ENCODE measurements around the gene SLC30A7.

SLC30A7 gene

GRCh38 chr1:100989306-100990077 is 93.6 kb downstream of the SLC30A7 start:
- DNase-seq (ENCODE audit: low spot score), result no peak
- H3K4me3 ChIP-seq (ENCODE audit: low read length in 2 of 2), result no peak overlapping the region
- H3K79me1 ChIP-seq (ENCODE audit: low read depth, low read length), result no peaks in the 10 kb centered on the region
- no peak overlapping the region for H3K18ac ChIP-seq (ENCODE audit: low read length)
- H3K9me3 ChIP-seq (replicated peaks in 1 of 2; ENCODE audit: control insufficient read depth in 2 of 2, insufficient read depth in 1 of 2, low read depth in 1 of 2, low read length in 2 of 2), result no peaks in the 10 kb centered on the region
- H3K36me3 ChIP-seq (replicated peaks in 1 of 2; ENCODE audit: control insufficient read depth in 2 of 2, insufficient read depth in 2 of 2, low read length in 2 of 2), result peaks cover 7 to 62% of the 10 kb centered on the region in 2 donors
- H2AFZ ChIP-seq (ENCODE audit: low read length), result no peak overlapping the region
- no peak overlapping the region for H3K14ac ChIP-seq (ENCODE audit: low read length)
- H2BK15ac ChIP-seq (ENCODE audit: low read length), result no peak overlapping the region
- H2BK5ac ChIP-seq (ENCODE audit: low read length), result no peak overlapping the region
- no peak overlapping the region for H4K8ac ChIP-seq (ENCODE audit: low read depth, low read length)
- H3K27me3 ChIP-seq (ENCODE audit: control insufficient read depth in 3 of 3, insufficient read depth in 3 of 3, low read depth in 1 of 3, low read length in 3 of 3), result no peaks in the 10 kb centered on the region
- no peak overlapping the region for H3K4ac ChIP-seq (ENCODE audit: low read length)
- no peak overlapping the region for H2BK120ac ChIP-seq (ENCODE audit: low read depth, low read length)
- no peak overlapping the region for H4K91ac ChIP-seq (ENCODE audit: low read depth, low read length, poor library complexity)
- no peak overlapping the region for H2AK5ac ChIP-seq (ENCODE audit: low read depth, low read length)
- no peak overlapping the region for H3K23ac ChIP-seq (ENCODE audit: low read depth, low read length, poor library complexity)
- no peak overlapping the region for H3K4me2 ChIP-seq (ENCODE audit: insufficient read depth, low read length, poor library complexity, severe bottlenecking)
- H3K27ac ChIP-seq (replicated peaks; ENCODE audit: low read length), result no peak overlapping the region
- no CpG with 5 or more reads among the region's 2 CpGs for WGBS, 2 donors (ENCODE audit: extremely low coverage in 2 of 2, insufficient read length in 2 of 2, insufficient replicate concordance in 1 of 2)
- no peaks in the 10 kb centered on the region for H3K4me1 ChIP-seq (ENCODE audit: control insufficient read depth in 2 of 2, insufficient read depth in 1 of 2, low read depth in 1 of 2, low read length in 2 of 2)
- H2BK12ac ChIP-seq (ENCODE audit: low read length), result no peak overlapping the region
- no peak overlapping the region for H3K9ac ChIP-seq (ENCODE audit: low read depth, low read length, poor library complexity)

- no peak overlapping the region for H4K8ac ChIP-seq (ENCODE audit: low read depth, low read length)
- H2BK15ac ChIP-seq (ENCODE audit: low read length), result no peak overlapping the region
- no peak overlapping the region for H2AK5ac ChIP-seq (ENCODE audit: low read depth, low read length)
- H3K4ac ChIP-seq (ENCODE audit: low read length), result no peak overlapping the region
- no peak overlapping the region for H3K27ac ChIP-seq (replicated peaks; ENCODE audit: low read length)
- peaks cover 0 to 5% of the 10 kb centered on the region in 2 donors for H3K9me3 ChIP-seq (replicated peaks in 1 of 2; ENCODE audit: control insufficient read depth in 2 of 2, insufficient read depth in 1 of 2, low read depth in 1 of 2, low read length in 2 of 2)
- H3K4me3 ChIP-seq (ENCODE audit: low read length in 2 of 2), result no peak overlapping the region
- H3K27me3 ChIP-seq (ENCODE audit: control insufficient read depth in 3 of 3, insufficient read depth in 3 of 3, low read depth in 1 of 3, low read length in 3 of 3), result no peaks in the 10 kb centered on the region
- DNase-seq (ENCODE audit: low spot score), result no peak
- no peaks in the 10 kb centered on the region for H3K4me1 ChIP-seq (ENCODE audit: control insufficient read depth in 2 of 2, insufficient read depth in 1 of 2, low read depth in 1 of 2, low read length in 2 of 2)
- H3K36me3 ChIP-seq (replicated peaks in 1 of 2; ENCODE audit: control insufficient read depth in 2 of 2, insufficient read depth in 2 of 2, low read length in 2 of 2), result peaks cover 3 to 75% of the 10 kb centered on the region in 2 donors
- no peak overlapping the region for H2BK5ac ChIP-seq (ENCODE audit: low read length)
- H2AFZ ChIP-seq (ENCODE audit: low read length), result no peak overlapping the region
- no peak overlapping the region for H4K91ac ChIP-seq (ENCODE audit: low read depth, low read length, poor library complexity)
- no peak overlapping the region for H3K9ac ChIP-seq (ENCODE audit: low read depth, low read length, poor library complexity)
- no peak overlapping the region for H3K14ac ChIP-seq (ENCODE audit: low read length)
- H2BK12ac ChIP-seq (ENCODE audit: low read length), result no peak overlapping the region
- no peaks in the 10 kb centered on the region for H3K79me1 ChIP-seq (ENCODE audit: low read depth, low read length)
- no peak overlapping the region for H3K4me2 ChIP-seq (ENCODE audit: insufficient read depth, low read length, poor library complexity, severe bottlenecking)
- H3K23ac ChIP-seq (ENCODE audit: low read depth, low read length, poor library complexity), result no peak overlapping the region
- no peak overlapping the region for H2BK120ac ChIP-seq (ENCODE audit: low read depth, low read length)
- no peak overlapping the region for H3K18ac ChIP-seq (ENCODE audit: low read length)
- WGBS, 2 donors (ENCODE audit: extremely low coverage in 2 of 2, insufficient read length in 2 of 2, insufficient replicate concordance in 1 of 2), result no CpG with 5 or more reads among the region's 4 CpGs
Measured at GRCh38 chr1:100995198-100995988, 99.5 kb downstream of the SLC30A7 start.

GRCh38 chr1:100998426-100998825 is 102.5 kb downstream of the SLC30A7 start:
- H3K9ac ChIP-seq (ENCODE audit: low read depth, low read length, poor library complexity), result no peak overlapping the region
- H3K27me3 ChIP-seq (ENCODE audit: control insufficient read depth in 3 of 3, insufficient read depth in 3 of 3, low read depth in 1 of 3, low read length in 3 of 3), result no peaks in the 10 kb centered on the region
- no peak for DNase-seq (ENCODE audit: low spot score)
- H2BK5ac ChIP-seq (ENCODE audit: low read length), result no peak overlapping the region
- no peaks in the 10 kb centered on the region for H3K4me1 ChIP-seq (ENCODE audit: control insufficient read depth in 2 of 2, insufficient read depth in 1 of 2, low read depth in 1 of 2, low read length in 2 of 2)
- H3K36me3 ChIP-seq (replicated peaks in 1 of 2; ENCODE audit: control insufficient read depth in 2 of 2, insufficient read depth in 2 of 2, low read length in 2 of 2), result peaks cover 0 to 68% of the 10 kb centered on the region in 2 donors
- H4K91ac ChIP-seq (ENCODE audit: low read depth, low read length, poor library complexity), result no peak overlapping the region
- H3K27ac ChIP-seq (replicated peaks; ENCODE audit: low read length), result no peak overlapping the region
- H2BK12ac ChIP-seq (ENCODE audit: low read length), result no peak overlapping the region
- H3K14ac ChIP-seq (ENCODE audit: low read length), result no peak overlapping the region
- H4K8ac ChIP-seq (ENCODE audit: low read depth, low read length), result no peak overlapping the region
- H2AK5ac ChIP-seq (ENCODE audit: low read depth, low read length), result no peak overlapping the region
- H3K18ac ChIP-seq (ENCODE audit: low read length), result no peak overlapping the region
- no peak overlapping the region for H2BK120ac ChIP-seq (ENCODE audit: low read depth, low read length)
- no peaks in the 10 kb centered on the region for H3K79me1 ChIP-seq (ENCODE audit: low read depth, low read length)
- WGBS, 2 donors (ENCODE audit: extremely low coverage in 2 of 2, insufficient read length in 2 of 2, insufficient replicate concordance in 1 of 2), result no CpG with 5 or more reads among the region's 1 CpG
- peaks cover 0 to 5% of the 10 kb centered on the region in 2 donors for H3K9me3 ChIP-seq (replicated peaks in 1 of 2; ENCODE audit: control insufficient read depth in 2 of 2, insufficient read depth in 1 of 2, low read depth in 1 of 2, low read length in 2 of 2)
- no peak overlapping the region for H3K23ac ChIP-seq (ENCODE audit: low read depth, low read length, poor library complexity)
- H3K4me2 ChIP-seq (ENCODE audit: insufficient read depth, low read length, poor library complexity, severe bottlenecking), result no peak overlapping the region
- H2BK15ac ChIP-seq (ENCODE audit: low read length), result no peak overlapping the region
- H3K4me3 ChIP-seq (ENCODE audit: low read length in 2 of 2), result no peak overlapping the region
- no peak overlapping the region for H2AFZ ChIP-seq (ENCODE audit: low read length)
- no peak overlapping the region for H3K4ac ChIP-seq (ENCODE audit: low read length)
